GM19438 (cell line): ENCODE measurements around the gene ITPR1.
"Not testable (repeated sequence)": the region's sequence is repeated elsewhere in the genome, so short reads cannot be mapped to it uniquely, and the experiment has no call there.

ENCODE experiments used
- ATAC-seq: cut with Tn5 transposase; IDR thresholded peaks from one replicate; pipeline ENCODE4 v1.9.1; 2021; ENCODE audit warnings: low read depth; ENCODE audit not compliant: unreplicated experiment

The ITPR1 gene

GRCh38 chr3:4588466-4588865, 95.3 kb downstream of the ITPR1 start:
- no peak for ATAC-seq

DNA sequence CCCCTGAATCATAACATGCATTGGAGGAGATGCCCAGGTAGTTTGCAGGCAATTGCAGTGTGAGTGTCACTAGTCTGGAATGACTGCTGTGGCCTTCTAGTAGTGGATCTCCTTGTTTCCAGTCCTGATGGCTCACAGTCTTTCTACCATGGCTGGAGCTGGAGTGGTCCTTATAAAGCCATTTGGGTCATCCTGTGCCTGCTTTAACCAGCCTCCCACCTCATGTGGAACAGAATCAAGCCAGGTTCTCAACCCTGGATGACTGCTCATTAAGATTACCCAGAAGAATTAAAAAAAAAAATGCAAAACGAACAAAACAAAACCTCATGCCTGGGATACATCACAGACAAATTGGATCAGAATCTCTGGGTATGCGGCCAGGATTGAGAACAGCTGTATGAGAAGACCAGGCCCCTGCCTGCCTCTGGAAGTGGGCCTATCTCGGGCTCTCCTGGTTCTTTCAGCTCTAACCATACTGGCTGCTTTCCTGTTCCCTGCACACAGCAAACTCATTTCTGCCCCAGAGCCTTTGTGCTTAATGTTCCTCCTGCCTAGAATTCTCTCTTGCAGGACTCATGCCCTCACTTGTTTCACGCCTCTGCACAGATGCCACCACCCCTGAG, 96.4 kb downstream of the ITPR1 start:
- ATAC-seq = no peak

DNA sequence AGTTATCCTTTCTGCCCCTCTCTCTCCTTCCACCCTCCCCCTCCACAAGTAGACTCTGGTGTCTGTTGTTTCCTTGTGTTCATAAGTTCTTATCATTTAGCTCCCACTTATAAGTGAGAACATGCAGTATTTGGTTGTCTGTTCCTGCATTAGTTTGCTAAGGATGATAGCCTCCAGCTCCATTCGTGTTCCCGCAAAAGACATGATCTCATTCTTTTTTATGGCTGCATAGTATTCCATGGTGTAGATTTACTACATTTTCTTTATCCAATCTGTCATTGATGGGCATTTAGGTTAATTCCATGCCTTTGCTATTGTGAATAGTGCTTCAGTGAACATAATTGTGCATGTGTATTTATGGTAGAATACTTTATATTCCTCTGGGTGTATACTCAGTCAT, 97.7 kb downstream of the ITPR1 start:
- ATAC-seq = not testable (repeated sequence)

- no peak for ATAC-seq
Measured at GRCh38 chr3:4591669-4592068, 98.5 kb downstream of the ITPR1 start.

- ATAC-seq = no peak
Measured at GRCh38 chr3:4593014-4593413, 99.9 kb downstream of the ITPR1 start.

DNA sequence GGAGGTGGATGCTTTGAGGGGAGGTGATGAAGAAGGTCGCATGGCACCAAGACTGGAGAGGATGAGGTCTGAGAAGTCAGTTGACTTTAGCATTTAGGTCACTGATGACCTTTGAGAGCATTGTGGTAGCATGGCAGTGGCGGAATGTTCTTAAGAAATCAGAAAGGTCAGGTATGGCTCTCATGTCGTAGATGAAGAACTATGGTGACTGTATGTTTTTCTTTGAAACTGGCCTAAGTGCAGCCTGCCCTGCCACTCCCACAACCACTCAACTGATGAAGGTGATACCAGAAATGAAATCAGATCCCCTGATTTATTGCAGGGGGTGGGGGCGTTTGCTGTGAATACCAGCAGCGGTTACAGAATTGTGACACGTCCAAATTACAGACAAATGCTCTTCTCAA, 102.6 kb downstream of the ITPR1 start:
- ATAC-seq = no peak

DNA sequence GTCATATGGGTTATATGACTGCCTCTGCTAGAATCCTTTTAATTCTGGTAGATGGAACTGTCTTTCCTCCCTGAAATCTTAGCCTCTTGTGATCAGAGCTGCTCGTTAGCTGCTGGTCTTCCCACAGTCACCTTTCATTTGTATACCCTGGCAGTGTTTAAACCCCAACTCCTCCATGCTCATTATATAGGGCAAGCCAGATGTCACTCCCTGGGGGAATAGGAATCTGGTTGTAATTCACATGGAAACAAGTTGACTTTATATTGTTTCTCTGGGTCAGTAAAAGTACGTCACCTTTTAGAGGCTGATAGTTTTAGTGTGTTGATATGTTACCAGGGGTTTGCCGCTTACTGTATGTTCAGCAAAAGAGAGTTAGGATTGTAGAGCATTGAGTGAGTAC, 103.5 kb downstream of the ITPR1 start:
- no peak for ATAC-seq

GRCh38 chr3:4597208-4597985, 104.2 kb downstream of the ITPR1 start:
- ATAC-seq = no peak

DNA sequence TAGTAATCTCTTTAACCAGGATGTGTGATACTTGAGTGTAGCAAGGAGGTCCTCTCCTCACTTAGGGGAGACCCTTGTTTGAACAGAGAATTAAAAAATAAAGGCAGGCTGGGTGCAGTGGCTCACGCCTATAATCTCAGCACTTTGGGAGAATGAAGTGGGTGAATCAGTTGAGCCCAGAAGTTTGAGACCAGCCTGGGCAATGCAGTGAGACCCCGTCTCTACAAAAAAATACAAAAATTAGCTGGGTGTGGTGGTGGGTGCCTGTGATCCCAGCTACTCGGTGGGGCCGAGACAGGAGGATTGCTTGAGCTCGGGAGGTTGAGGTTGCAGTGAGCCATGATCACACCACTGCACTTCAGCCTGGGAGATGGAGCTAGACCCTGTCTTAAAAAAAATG, 105.1 kb downstream of the ITPR1 start:
- not testable (repeated sequence) for ATAC-seq

DNA sequence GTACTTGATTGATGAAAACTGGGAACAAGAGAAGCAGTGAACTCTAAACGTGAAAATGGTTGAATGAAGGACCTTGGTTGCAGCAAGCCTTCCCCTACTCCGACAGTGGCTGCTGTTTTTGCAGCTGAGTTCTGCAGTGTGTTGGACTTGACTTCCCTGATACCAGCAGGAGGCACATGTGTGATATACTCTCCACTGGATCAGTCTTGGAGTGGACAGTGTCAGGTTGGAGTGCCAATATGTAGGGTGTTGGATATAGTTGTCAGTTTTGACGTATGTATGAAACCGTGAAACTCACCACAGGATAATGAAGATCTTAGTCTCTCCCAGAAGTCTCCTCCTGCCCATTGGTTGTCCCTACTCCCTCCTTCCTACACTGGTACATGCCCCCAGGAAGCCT, 106.5 kb downstream of the ITPR1 start:
- ATAC-seq = no peak

- ATAC-seq = no peak
Measured at GRCh38 chr3:4600493-4600892, 107.3 kb downstream of the ITPR1 start.

GRCh38 chr3:4601892-4602291, 108.7 kb downstream of the ITPR1 start:
- ATAC-seq = no peak

GRCh38 chr3:4604693-4605092, 111.5 kb downstream of the ITPR1 start:
- no peak for ATAC-seq

- ATAC-seq = no peak
Measured at GRCh38 chr3:4606911-4607310, 113.8 kb downstream of the ITPR1 start.

DNA sequence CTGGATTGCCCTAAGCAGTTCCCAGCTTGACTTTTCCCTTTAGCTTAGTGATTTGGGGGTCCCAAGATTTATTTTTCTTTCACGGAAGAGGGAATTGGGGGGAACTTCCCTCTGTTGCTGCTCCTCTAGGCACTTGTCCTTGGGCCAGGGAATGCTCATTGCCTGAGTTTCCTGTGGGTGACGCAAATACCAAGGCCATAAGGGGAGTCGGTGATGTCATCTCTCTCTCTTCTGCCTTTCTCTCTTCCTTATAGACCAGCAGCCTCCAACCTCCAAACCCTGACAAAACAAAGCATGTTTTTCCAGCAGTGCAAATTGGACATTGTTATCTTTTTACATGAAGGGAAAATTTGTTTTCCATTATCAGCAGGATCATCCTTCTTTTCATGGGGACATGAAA, 120.2 kb downstream of the ITPR1 start:
- no peak for ATAC-seq

GRCh38 chr3:4614070-4614469, 120.9 kb downstream of the ITPR1 start:
- ATAC-seq = no peak

DNA sequence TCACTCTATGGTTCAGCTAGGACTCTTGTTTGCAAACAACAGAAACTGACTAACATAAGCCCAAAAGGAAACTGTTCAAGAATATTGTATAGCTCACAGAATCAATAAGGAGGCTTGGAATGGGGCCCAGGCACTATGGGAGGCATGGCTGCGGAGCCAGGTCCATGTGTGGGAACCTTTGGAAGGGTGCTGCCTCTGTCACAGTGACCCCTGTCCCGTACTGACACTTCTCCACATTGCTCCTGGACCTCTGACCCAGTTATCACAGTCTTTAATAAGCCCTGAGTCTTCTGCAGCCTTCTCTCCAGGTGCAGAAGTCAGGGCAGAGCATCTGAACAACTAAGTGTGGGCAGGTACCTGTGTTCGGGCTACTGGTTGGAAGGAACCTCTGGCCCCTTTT, 121.8 kb downstream of the ITPR1 start:
- ATAC-seq = no peak

DNA sequence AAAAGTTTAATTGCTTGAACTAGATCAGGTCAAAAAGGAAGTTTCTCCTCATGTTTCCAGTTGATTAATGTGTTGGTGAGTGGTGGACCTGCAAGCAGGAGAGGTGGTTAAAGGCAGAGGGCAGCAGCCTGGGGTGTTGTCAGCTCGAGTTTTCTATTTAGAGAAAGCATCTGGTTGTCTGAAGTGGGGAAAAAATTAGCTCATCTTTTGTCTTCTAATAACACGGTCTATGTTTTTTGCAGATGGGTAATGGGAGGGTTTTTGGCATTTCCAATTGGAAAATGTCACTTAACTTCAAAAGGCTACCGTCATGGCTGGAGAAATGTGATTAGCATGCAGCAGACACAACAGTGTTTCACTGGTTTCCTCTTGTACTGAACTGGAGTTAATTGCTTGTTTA, 122.6 kb downstream of the ITPR1 start:
- ATAC-seq = no peak

- ATAC-seq = no peak
Measured at GRCh38 chr3:4623421-4623999, 130.4 kb downstream of the ITPR1 start.

DNA sequence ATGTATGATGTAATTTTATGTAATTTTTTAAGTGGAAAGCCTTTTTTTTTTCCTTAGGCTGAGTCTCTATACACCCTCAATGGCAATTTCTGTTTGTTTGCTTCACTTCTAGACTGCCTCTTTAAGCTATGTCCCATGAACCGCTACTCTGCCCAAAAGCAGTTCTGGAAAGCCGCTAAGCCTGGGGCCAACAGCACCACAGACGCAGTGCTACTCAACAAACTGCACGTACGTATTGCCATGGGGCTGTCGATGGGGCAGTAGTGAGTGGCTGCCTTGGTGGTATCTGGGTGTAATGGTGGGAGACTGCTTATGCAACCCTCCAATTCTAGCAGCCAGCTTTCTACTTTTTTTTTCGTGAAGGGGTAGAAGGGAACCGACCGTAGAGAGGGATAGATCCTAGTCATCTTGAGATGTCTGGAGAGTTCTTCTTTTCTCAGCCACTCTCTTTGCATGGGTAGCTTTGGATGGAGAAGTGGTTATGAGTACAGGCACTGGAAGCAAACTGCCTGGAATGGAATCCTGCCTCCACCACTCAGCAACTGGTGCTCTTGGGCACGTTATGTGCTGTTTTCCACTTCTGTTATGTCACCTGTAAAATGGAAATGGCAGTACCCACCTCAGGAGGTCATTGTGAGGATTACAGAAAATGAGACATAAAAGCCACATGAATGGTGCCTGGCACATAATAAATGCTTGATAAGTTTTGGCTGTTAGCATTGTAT, 134.7 kb downstream of the ITPR1 start:
- ATAC-seq = no peak
